Neural cell (in vitro differentiated cells): ENCODE results near the gene TNS3. TPM values are rescaled to one million over a fixed set of nuclear protein-coding genes. Genes with fewer than 3 reads are reported as not detected.

Experiments used
- H2AFZ ChIP-seq: fragments of 200-600, 300-800 bp; sonication (generic), shearing (Covaris generic); 2 replicates; pipeline ENCODE4 v1.6.0; 2014; ENCODE audit warnings: low read depth, mild to moderate bottlenecking, antibody characterized with exemption, low read length, moderate library complexity
- H3F3A ChIP-seq: fragments of 200-600 bp; shearing (Covaris generic); 2 replicates; pipeline ENCODE4 v1.6.1; 2016; ENCODE audit warnings: mild to moderate bottlenecking, moderate library complexity, mixed read lengths, antibody characterized with exemption, low read length; ENCODE audit not compliant: insufficient read depth, poor library complexity, severe bottlenecking
- H3K27ac ChIP-seq: fragments of 200-600, 300-800 bp; sonication (generic), shearing (Covaris generic); 2 replicates; pipeline ENCODE4 v1.5.1; 2014; ENCODE audit warnings: mild to moderate bottlenecking, low read length, moderate library complexity
- H3K27me3 ChIP-seq: fragments of 300-800, 200-600 bp; sonication (generic), shearing (Covaris generic); 2 replicates; pipeline ENCODE4 v1.6.0; 2014; ENCODE audit warnings: mild to moderate bottlenecking, low read depth, low read length, moderate library complexity; ENCODE audit not compliant: insufficient read depth
- H3K36me3 ChIP-seq: fragments of 300-800, 200-600 bp; sonication (generic), shearing (Covaris generic); 2 replicates; pipeline ENCODE4 v1.5.1; 2014; ENCODE audit warnings: mild to moderate bottlenecking, antibody characterized with exemption, low read length, moderate library complexity; ENCODE audit not compliant: insufficient read depth
- H3K4me2 ChIP-seq: fragments of 300-800, 200-600 bp; sonication (generic), shearing (Covaris generic); 2 replicates; pipeline ENCODE4 v1.6.0; 2014; ENCODE audit warnings: mild to moderate bottlenecking, low read length
- H3K4me3 ChIP-seq: fragments of 300-800, 200-600 bp; sonication (generic), shearing (Covaris generic); 2 replicates; pipeline ENCODE4 v1.5.1; 2014; ENCODE audit warnings: mild to moderate bottlenecking, low read length, moderate library complexity
- H3K79me2 ChIP-seq: fragments of 200-600 bp; shearing (Covaris generic); replicated peaks from 2 replicates; pipeline ENCODE4 v1.6.0; 2014; ENCODE audit warnings: mild to moderate bottlenecking, low read length, moderate library complexity; ENCODE audit not compliant: insufficient read depth
- H3K9ac ChIP-seq: fragments of 300-800, 200-600 bp; sonication (generic), shearing (Covaris generic); 2 replicates; pipeline ENCODE4 v1.6.1; 2016; ENCODE audit warnings: mild to moderate bottlenecking, low read length, mixed read lengths
- H3K9me2 ChIP-seq: fragments of 200-600 bp; shearing (Covaris generic); 2 replicates; pipeline ENCODE4 v1.6.1; 2016; ENCODE audit warnings: mild to moderate bottlenecking, low read length, mixed read lengths; ENCODE audit not compliant: insufficient read depth
- H3K9me3 ChIP-seq: fragments of 200-600, 300-800 bp; sonication (generic), shearing (Covaris generic); 2 replicates; pipeline ENCODE4 v1.6.1; 2016; ENCODE audit warnings: mild to moderate bottlenecking, mixed run types, low read length, moderate library complexity, mixed read lengths
- H4K20me1 ChIP-seq: fragments of 200-600 bp; shearing (Covaris generic); 2 replicates; pipeline ENCODE4 v1.6.1; 2016; ENCODE audit warnings: mild to moderate bottlenecking, mixed run types; ENCODE audit not compliant: insufficient read depth
- CTCF ChIP-seq: fragments of 450-650 bp; IDR thresholded peaks from 2 replicates; pipeline ENCODE4 v1.5.1; 2014; ENCODE audit warnings: antibody characterized with exemption, mild to moderate bottlenecking, moderate library complexity; ENCODE audit not compliant: poor library complexity, severe bottlenecking
- EP300 ChIP-seq: fragments of 450-650 bp; conservative IDR thresholded peaks from 2 replicates; pipeline ENCODE4 v1.6.1; 2014; ENCODE audit warnings: antibody characterized with exemption, mild to moderate bottlenecking, moderate library complexity; ENCODE audit not compliant: poor library complexity, severe bottlenecking
- EZH2 ChIP-seq: fragments of 200-600, 300-800 bp; shearing (Covaris generic), sonication (generic); IDR thresholded peaks from 2 replicates; pipeline ENCODE4 v1.6.1; 2014; ENCODE audit warnings: antibody characterized with exemption, low read length, borderline replicate concordance, mild to moderate bottlenecking; ENCODE audit not compliant: insufficient read depth, poor library complexity, severe bottlenecking
- MXI1 ChIP-seq: fragments of 450-650 bp; conservative IDR thresholded peaks from 2 replicates; pipeline ENCODE4 v1.6.1; 2014; ENCODE audit warnings: antibody characterized with exemption, mild to moderate bottlenecking; ENCODE audit not compliant: poor library complexity, severe bottlenecking
- POLR2AphosphoS5 ChIP-seq: IDR thresholded peaks from 2 replicates; pipeline ENCODE4 v1.6.1; 2012
- RAD21 ChIP-seq: fragments of 450-650 bp; conservative IDR thresholded peaks from 2 replicates; pipeline ENCODE4 v1.6.1; 2014; ENCODE audit warnings: antibody characterized with exemption, mild to moderate bottlenecking, moderate library complexity
- REST ChIP-seq: IDR thresholded peaks from 2 replicates; pipeline ENCODE4 v1.6.1; 2012; ENCODE audit warnings: borderline replicate concordance
- SMC3 ChIP-seq: fragments of 450-650 bp; conservative IDR thresholded peaks from 2 replicates; pipeline ENCODE4 v1.6.1; 2014; ENCODE audit warnings: antibody characterized with exemption, mild to moderate bottlenecking, moderate library complexity; ENCODE audit not compliant: poor library complexity
- TAF1 ChIP-seq: IDR thresholded peaks from 2 replicates; pipeline ENCODE4 v1.6.1; 2012; ENCODE audit warnings: low read depth
- polyA plus RNA-seq: library from polyadenylated mRNA; depleted of rRNA; stranded (reverse); fragments of >200 nt; gene quantifications from 2 replicates; pipeline ENCODE4 v1.2.3, GENCODE V29; 2014

TNS3 gene
- polyA plus RNA-seq, 1 donor from 2014 or later, result 0.58 TPM

DNA sequence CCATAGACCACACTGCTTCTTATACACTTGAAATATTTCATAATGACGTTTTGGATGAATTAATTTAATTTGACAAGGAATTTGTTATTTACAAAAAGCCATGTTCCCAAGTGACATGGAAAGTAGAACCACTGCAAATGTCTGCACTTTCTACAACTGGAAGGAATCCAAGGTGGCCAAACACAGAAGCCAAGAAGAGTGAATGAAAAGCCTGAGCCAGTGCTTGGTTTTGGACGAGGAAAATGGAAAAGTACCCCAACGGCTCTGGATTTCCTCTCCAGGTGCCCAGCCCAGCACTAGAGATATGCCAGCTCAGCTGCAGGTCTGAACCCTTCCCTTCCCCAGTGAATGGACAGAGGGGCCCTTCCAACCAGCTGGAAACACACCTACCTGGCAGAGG lies 279.4 kb downstream of the TNS3 start:
- no peaks in the 10 kb centered on the region for H4K20me1 ChIP-seq
- no peaks in the 10 kb centered on the region for H3K27me3 ChIP-seq
- H3K9me3 ChIP-seq, result no peaks in the 10 kb centered on the region
- no peaks in the 10 kb centered on the region for H3K9me2 ChIP-seq
- no peaks in the 10 kb centered on the region for H3K36me3 ChIP-seq
- no peak overlapping the region for H2AFZ ChIP-seq
- H3K27ac ChIP-seq, result no peak overlapping the region
- TF ChIP-seq MXI1, result no peak
- TF ChIP-seq POLR2AphosphoS5, result no peak
- TF ChIP-seq REST, result no peak
- TF ChIP-seq RAD21, result no peak
- no peak for TF ChIP-seq CTCF
- no peak for TF ChIP-seq SMC3
- TF ChIP-seq EZH2, result no peak
- no peak for TF ChIP-seq TAF1
- no peak for TF ChIP-seq EP300
- no peak overlapping the region for H3K4me2 ChIP-seq
- H3F3A ChIP-seq, result no peaks in the 10 kb centered on the region
- H3K4me3 ChIP-seq, result no peak overlapping the region
- no peaks in the 10 kb centered on the region for H3K79me2 ChIP-seq
- no peak overlapping the region for H3K9ac ChIP-seq

DNA sequence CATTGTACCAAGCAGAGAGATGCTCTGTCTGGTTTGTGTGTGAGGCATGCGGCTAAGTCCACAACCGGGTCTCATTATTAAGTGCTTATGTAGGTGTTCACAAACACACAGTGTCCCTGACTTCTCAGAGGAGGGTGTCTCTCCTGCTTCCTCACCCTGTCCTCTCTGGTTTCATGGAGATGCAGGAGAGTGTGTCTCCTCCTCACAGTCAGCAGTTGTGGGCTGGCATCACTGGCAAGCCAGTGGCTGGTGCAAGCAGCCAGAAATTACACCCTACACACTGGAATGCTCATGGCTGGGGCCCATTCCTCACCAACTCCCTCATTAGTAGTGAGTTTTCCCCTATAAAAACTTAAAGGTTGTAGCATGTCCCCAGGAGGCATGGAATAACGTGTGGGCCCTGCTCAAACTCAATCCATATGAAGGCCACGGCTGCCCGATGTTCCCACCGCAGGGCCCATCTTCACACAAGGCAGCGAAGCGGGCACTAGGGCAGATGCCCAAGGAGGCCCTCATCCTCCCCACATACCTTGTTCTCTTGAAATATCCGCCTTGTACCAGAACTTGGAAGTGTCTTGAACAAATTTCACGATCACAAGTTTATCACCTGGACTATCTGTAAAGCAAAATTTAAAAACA lies 280.1 kb downstream of the TNS3 start:
- no peaks in the 10 kb centered on the region for H3K27me3 ChIP-seq
- no peaks in the 10 kb centered on the region for H3K36me3 ChIP-seq
- no peaks in the 10 kb centered on the region for H3K79me2 ChIP-seq
- H3K9ac ChIP-seq, result no peak overlapping the region
- no peaks in the 10 kb centered on the region for H4K20me1 ChIP-seq
- H3F3A ChIP-seq, result no peaks in the 10 kb centered on the region
- no peak overlapping the region for H2AFZ ChIP-seq
- no peaks in the 10 kb centered on the region for H3K9me2 ChIP-seq
- TF ChIP-seq MXI1, result no peak
- no peak for TF ChIP-seq CTCF
- TF ChIP-seq SMC3, result no peak
- TF ChIP-seq EP300, result no peak
- H3K9me3 ChIP-seq, result no peaks in the 10 kb centered on the region
- H3K4me3 ChIP-seq, result no peak overlapping the region
- no peak overlapping the region for H3K4me2 ChIP-seq
- no peak overlapping the region for H3K27ac ChIP-seq
